Central memory CD8-positive, alpha-beta T cell (primary cell): ENCODE results near the gene COASY.

Source experiments
- ATAC-seq: fragments of 150-1000 bp; cut with Tn5 transposase; replicated peaks from 2 replicates; pipeline ENCODE4 v1.10.0; 2022; ENCODE audit warnings: mild to moderate bottlenecking, moderate FRiP score, moderate number of reproducible peaks; ENCODE audit not compliant: poor library complexity, severe bottlenecking; ENCODE audit errors: extremely low read depth
- DNase-seq, 2 donors: peaks; one replicate each; pipeline ENCODE4 v3.0.0; 2021; ENCODE audit warnings: low spot score in 2 of 2
- H3K27ac Mint-ChIP-seq: one replicate; pipeline ENCODE4 v1.8.0; 2022; ENCODE audit warnings: low read depth, mild to moderate bottlenecking, moderate library complexity, mixed read lengths
- H3K27me3 Mint-ChIP-seq: one replicate; pipeline ENCODE4 v1.8.0; 2022; ENCODE audit warnings: mixed read lengths
- H3K36me3 Mint-ChIP-seq: one replicate; pipeline ENCODE4 v1.8.0; 2022; ENCODE audit warnings: mild to moderate bottlenecking, moderate library complexity, mixed read lengths; ENCODE audit not compliant: insufficient read depth
- H3K4me1 Mint-ChIP-seq: one replicate; pipeline ENCODE4 v1.8.0; 2022; ENCODE audit warnings: mixed read lengths
- H3K4me3 Mint-ChIP-seq: one replicate; pipeline ENCODE4 v1.8.0; 2022; ENCODE audit warnings: mild to moderate bottlenecking, moderate library complexity, mixed read lengths
- H3K9me3 Mint-ChIP-seq: one replicate; pipeline ENCODE4 v1.8.0; 2022; ENCODE audit warnings: mixed read lengths

The COASY gene

DNA sequence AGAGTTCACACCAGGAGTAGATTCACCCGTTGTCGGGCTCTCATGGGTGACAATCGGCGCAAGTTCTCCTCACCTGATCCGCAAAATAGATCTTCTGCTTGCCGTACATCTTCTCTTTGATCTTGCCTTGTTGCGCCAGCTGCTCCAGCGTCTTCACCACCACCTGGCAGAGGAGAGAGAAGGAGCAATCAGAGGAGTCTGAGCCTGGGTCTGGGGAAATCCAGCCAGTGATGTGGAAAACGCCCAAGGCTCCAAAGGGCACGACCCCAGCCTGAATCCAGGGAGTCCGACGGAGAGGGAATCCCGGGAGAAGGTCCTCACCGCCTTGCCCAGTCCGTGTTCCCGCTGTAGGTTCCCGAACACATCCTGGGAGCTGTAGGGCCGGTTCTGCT is 15.2 kb downstream of the COASY start:
- peak overlapping the region; percentile 89 for H3K4me3 Mint-ChIP-seq

DNA sequence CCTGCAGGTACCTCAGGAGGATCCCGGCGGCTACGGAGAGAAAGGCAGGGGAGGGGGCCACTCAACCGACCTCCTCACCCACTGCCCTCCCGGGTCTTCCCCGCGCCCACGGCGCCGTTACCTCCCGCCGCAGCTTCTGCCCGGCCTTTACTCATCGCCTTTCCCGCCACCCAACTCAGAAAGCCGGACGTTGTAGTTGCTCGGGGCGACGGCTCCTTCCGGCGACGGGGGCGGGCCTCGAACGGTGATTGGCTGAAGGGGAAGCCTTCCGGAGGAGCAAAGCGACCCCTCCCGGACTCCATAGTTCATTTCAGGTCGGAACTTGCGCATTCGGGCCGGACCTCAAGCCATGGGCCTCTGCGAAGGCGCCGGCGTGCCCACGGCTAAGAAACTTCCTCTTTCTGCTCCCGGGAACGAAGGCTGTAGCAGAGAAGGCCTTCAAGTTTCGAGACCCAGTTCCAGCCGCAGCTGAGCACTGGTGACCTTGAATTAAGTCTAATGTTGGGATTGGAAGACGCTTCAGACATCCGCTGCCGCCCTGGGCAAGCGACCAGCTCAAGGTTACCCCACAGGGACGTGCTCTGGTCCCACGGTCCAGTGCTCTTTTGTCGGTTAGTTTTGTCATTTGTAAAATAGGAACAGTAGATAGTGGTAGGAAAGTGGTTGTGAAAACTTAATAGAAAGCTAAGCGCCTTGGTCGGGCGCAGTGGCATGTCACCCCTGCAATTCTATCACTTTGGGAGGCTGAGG is 15.8 kb downstream of the COASY start, which contains the start of gene PSMC3IP:
Gene PSMC3IP (minus strand): TSS at position 198 of the 750 bp plus-strand sequence. CDS start 43 bp downstream, at position 155.
- H3K4me1 Mint-ChIP-seq = peaks cover 45% of the 10 kb centered on the region

More for the DNA sequence above, 15.2 kb downstream of the COASY start:
- Mint-ChIP-seq H3K27me3 (no peaks in the 10 kb centered on the region), H3K9me3 (no peaks in the 10 kb centered on the region), H3K27ac (peak overlapping the region; percentile 84), H3K4me1 (peaks cover 45% of the 10 kb centered on the region), H3K36me3 (peaks cover 46% of the 10 kb centered on the region)
- ATAC-seq = no peak
- DNase-seq = no peak

DNA sequence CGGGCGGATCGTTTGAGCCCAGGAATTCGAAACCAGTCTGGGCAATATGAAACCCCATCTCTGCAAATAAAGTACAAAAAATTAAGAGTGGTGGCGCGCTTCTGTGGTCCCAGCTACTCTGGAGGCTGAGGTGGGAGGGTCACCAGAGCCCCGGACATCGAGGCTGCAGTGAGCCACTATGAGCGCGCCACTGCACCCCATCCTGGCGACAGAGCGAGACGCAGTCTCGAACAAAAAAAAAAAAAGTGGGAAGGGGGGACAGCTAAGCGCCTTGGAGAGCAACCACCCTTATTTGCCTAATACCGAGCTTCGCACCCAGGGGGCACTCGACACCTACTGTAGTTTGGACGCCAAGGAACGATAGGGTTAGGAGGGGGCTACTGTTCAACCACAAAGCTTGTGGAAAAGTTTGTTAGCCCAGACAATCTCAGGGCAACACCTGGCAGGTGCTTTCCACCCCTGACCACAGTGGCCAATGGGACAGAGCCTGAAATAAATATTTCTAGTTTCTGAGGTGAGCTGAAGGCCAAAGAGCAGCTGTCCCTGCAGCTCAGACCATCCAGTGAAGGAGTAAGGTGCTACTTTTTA is 16.4 kb downstream of the COASY start:
- no peaks in the 10 kb centered on the region for H3K9me3 Mint-ChIP-seq
- H3K27ac Mint-ChIP-seq = peak overlapping the region; percentile 84
- H3K27me3 Mint-ChIP-seq = no peaks in the 10 kb centered on the region
- peak; percentile 52 to 54 for DNase-seq
- H3K36me3 Mint-ChIP-seq = peaks cover 48% of the 10 kb centered on the region
- peak; percentile 64 for ATAC-seq
- peaks cover 39% of the 10 kb centered on the region for H3K4me1 Mint-ChIP-seq
- H3K4me3 Mint-ChIP-seq = peak overlapping the region; percentile 89

More for the DNA sequence above, 15.8 kb downstream of the COASY start, which contains the start of gene PSMC3IP:
- ATAC-seq = peak; percentile 95
- peaks cover 46% of the 10 kb centered on the region for H3K36me3 Mint-ChIP-seq
- H3K27me3 Mint-ChIP-seq = no peaks in the 10 kb centered on the region
- DNase-seq = peak; percentile 80 to 84
- H3K4me3 Mint-ChIP-seq = peak within 1 kb of the TSS; percentile 89
- H3K9me3 Mint-ChIP-seq = no peaks in the 10 kb centered on the region
- peak within 1 kb of the TSS; percentile 84 for H3K27ac Mint-ChIP-seq

DNA sequence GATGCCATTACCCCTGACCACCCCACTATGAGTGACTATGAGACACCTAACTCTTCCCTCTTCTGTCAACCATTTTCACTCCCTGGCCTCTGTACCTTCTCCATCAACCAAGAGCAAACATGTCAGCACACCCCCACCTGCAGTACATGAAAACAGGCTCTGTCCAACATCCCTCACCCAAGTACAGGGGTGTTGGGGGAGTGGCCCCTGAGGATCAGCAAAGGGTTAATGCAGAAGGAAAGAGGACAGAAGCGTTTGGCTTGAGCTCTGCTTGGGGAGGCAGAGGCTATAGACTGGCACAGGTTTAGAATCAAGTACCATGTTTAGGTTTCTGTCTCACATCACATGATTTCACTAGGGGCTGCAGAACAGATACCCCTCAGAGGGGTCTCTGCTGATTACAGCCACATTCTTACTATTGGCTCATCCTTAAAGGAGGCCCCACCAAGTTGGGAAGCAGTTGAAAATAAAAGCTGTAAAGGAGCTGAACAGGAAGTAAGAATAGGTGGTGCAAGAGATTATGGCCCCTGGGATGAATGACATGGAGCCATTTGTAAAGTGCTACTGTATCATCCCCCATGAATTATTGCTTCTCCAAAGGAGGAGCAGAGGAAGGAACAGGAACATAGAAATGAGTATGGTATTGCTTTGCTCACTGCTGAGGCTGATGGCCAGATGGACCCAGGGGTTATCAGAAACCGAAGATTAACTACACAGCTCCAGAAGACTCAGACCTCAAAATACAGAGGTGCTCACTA is 18.0 kb downstream of the COASY start:
- ATAC-seq (no peak), DNase-seq (no peak)
- Mint-ChIP-seq H3K36me3 (peaks cover 56% of the 10 kb centered on the region), H3K4me3 (no peak overlapping the region), H3K27ac (no peak overlapping the region), H3K27me3 (no peaks in the 10 kb centered on the region), H3K9me3 (no peaks in the 10 kb centered on the region), H3K4me1 (peaks cover 33% of the 10 kb centered on the region)

DNA sequence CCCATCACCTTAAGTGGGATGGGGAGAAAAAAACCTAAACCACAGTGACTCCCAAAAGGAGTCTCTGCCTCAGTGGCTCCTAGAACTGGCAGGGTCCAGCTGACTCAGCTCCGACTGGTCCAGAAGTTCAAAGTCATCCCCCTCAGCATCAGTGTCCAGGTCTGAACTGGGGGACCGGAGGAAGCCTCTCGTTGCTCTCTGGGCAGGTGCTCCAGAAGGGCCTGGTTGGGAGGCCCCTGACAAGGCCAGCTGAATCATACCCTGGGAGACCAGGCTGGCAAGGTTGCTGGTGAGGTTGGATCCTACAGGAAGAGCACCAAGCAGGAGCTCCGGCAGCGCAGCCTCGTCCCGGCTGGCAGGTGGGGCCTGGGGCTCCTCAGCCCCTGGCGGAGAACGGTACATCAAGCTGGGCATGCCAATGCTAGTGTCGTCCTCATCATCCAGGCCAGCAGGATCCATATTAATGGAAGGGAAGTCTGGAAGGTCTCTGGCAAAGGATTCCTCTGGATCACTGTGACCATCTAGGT is 19.9 kb downstream of the COASY start:
- Mint-ChIP-seq H3K36me3 (peaks cover 67% of the 10 kb centered on the region), H3K27me3 (no peaks in the 10 kb centered on the region), H3K9me3 (no peaks in the 10 kb centered on the region), H3K27ac (no peak overlapping the region), H3K4me1 (peaks cover 22% of the 10 kb centered on the region), H3K4me3 (no peak overlapping the region)
- DNase-seq (no peak), ATAC-seq (no peak)

DNA sequence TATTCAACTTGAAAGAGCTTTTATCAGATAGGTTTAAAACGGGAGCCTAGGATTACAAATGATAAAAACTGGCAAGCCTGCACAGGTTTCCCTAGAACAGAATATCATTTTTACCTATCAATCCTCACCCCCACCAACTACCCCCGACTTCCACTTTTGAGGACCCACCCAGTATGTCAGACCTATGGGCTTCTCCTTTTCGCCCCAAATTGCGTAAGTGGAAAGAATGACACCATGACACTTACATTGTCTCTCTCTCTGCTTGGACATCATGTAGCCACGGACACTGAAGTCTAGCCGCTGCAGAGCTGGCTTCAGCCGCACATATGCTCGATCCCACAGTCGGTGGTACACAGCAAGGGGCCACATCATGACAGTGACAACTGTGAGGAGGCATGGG is 22.9 kb downstream of the COASY start:
- H3K9me3 Mint-ChIP-seq = no peaks in the 10 kb centered on the region
- ATAC-seq (no peak), DNase-seq (no peak)
- H3K27me3 Mint-ChIP-seq = no peaks in the 10 kb centered on the region
- H3K4me3 Mint-ChIP-seq = no peak overlapping the region
- no peak overlapping the region for H3K27ac Mint-ChIP-seq
- H3K4me1 Mint-ChIP-seq = peaks cover 8% of the 10 kb centered on the region
- peaks cover 82% of the 10 kb centered on the region for H3K36me3 Mint-ChIP-seq

DNA sequence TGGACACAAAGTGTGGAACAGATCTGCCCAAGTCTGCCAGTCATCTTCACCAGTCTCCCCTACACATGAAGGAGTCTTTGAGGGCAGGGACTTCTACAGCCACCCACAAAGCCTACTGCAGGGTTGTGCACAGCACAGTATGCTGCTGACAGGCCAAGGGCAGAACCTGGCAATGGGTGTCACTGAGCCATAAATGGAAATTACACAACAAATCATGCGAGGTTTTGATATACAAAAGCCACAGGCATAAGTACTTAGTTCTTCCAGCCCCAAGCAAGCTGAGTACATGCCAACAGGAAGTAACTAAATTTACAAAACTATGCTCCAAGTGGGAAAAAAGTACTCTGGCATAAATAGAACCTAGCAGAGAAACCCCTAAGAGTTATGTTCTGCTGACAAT is 23.4 kb downstream of the COASY start:
- Mint-ChIP-seq H3K4me1 (peaks cover 8% of the 10 kb centered on the region), H3K36me3 (peaks cover 82% of the 10 kb centered on the region)

DNA sequence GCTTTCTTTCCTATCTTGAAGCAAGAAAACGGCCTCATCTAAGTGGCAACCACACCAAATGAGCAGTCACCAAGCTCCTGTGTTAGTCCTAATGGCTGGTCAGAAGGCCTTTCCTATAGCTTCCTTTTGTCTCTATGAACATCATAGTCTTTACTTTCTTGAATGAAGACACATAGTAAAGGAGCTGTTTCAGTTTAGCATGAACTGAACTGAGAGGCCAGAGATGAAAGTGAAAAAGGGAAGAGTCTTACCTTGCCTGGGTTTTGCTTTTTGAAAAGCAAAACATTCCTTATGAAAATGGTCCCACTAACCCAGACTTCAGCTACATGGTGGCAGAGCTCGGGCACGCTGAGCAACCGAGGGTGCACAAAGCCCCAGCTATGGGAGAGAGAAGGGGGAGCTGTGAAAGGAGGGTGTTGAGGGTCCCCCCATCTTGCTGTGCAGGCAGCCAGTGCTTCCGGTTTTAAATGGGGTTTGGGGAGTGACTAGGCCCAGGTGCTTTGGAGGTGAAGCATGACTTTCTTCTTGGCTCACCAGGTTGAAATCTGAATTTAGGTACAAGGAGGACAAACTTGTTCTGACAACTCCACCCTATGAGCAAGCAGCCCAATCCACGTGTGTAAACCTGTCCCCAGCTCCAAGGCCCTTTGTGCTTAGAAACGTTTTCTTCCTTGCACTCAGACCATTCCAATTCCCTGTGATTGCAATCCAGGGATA is 24.7 kb downstream of the COASY start:
- peaks cover 9% of the 10 kb centered on the region for H3K4me1 Mint-ChIP-seq
- no peak for ATAC-seq
- H3K27me3 Mint-ChIP-seq = no peaks in the 10 kb centered on the region
- peaks cover 82% of the 10 kb centered on the region for H3K36me3 Mint-ChIP-seq
- no peak overlapping the region for H3K4me3 Mint-ChIP-seq
- H3K27ac Mint-ChIP-seq = peak overlapping the region; percentile 77
- DNase-seq = no peak
- H3K9me3 Mint-ChIP-seq = no peaks in the 10 kb centered on the region

More for the DNA sequence above, 23.4 kb downstream of the COASY start:
- Mint-ChIP-seq H3K27ac (no peak overlapping the region), H3K9me3 (no peaks in the 10 kb centered on the region), H3K27me3 (no peaks in the 10 kb centered on the region), H3K4me3 (no peak overlapping the region)
- ATAC-seq (no peak), DNase-seq (no peak)

DNA sequence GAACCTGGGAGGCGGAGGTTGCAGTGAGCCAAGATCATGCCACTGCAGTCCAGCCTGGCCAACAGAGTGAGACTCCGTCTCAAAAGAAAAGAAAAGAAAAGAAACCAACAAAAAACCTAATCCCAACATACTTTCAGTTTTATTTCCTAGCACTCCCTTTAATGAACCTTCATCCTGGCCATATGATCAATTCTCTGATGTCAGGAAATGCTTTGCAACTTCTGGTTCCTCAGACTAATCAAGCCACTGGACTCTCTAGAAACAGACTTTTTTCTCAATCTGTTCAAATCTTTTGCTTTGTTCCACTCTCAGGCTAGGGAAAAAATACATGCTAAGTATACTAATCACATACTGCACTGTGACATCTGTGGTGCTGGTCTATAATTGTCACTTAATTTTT is 28.9 kb downstream of the COASY start:
- H3K36me3 Mint-ChIP-seq = peaks cover 73% of the 10 kb centered on the region
- ATAC-seq (no peak), DNase-seq (no peak)
- H3K9me3 Mint-ChIP-seq = no peaks in the 10 kb centered on the region
- H3K27ac Mint-ChIP-seq = no peak overlapping the region
- H3K4me1 Mint-ChIP-seq = peaks cover 13% of the 10 kb centered on the region
- no peak overlapping the region for H3K4me3 Mint-ChIP-seq
- H3K27me3 Mint-ChIP-seq = no peaks in the 10 kb centered on the region

DNA sequence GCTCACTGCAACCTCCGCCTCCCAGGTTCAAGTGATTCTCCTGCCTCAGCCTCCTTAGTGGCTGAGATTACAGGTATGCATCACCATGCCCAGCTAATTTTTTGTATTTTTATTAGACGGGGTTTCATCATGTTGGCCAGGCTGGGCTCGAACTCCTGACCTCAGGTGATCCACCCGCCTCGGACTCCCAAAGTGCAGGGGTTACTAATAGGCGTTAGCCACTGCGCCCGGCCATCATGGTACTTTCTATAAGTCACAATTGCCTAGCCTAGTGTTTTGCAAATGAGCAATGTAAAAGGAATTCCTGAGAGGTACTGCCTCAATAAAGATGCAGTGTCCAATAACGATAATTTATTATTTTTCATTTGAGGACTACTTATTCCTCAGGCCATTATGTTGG is 29.5 kb downstream of the COASY start:
- no peak overlapping the region for H3K27ac Mint-ChIP-seq
- DNase-seq (no peak), ATAC-seq (no peak)
- peaks cover 69% of the 10 kb centered on the region for H3K36me3 Mint-ChIP-seq
- no peak overlapping the region for H3K4me3 Mint-ChIP-seq
- no peaks in the 10 kb centered on the region for H3K9me3 Mint-ChIP-seq
- H3K27me3 Mint-ChIP-seq = no peaks in the 10 kb centered on the region
- peaks cover 16% of the 10 kb centered on the region for H3K4me1 Mint-ChIP-seq

DNA sequence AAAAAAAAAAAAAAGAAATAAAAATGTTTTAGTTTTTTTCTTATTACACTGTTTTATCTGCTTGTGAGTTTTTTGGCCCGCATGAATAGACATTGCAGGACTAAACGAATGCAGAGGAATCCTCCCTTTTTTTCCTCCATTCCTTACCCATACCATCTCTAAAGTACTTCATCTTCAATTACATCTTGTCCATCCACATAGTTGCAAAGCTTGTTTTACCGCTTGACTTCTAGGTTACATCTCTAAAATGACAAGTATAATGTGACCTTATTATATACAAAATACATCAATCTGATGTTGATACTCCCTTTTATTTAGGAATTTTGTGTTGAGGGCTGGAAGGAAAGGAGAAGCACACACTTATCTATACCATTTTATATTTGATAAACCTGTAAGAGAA is 34.4 kb downstream of the COASY start:
- DNase-seq = no peak
- Mint-ChIP-seq H3K27me3 (no peaks in the 10 kb centered on the region), H3K4me3 (no peak overlapping the region), H3K4me1 (peaks cover 17% of the 10 kb centered on the region), H3K27ac (no peak overlapping the region), H3K36me3 (peaks cover 53% of the 10 kb centered on the region), H3K9me3 (no peaks in the 10 kb centered on the region)
- no peak for ATAC-seq

DNA sequence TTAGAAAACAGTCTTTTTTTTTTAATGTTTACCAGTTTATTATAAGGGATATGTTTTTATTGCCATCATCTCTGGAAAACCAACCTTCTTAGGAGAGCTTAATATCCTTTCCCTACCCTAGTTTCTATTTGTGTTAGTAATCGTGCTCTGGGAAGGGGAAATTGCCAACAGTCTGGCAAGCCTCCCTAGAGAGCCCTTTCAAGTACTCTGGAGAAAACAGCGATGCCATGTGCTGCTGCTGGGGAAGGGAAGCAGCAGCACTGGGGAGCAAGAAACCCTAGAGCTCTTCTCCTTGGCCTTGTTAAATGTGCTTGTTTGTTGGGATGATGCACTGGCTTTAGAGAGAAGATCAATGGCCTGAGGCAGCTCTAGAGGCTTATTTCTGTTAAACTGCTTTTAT is 37.0 kb downstream of the COASY start:
- H3K27ac Mint-ChIP-seq = no peak overlapping the region
- H3K36me3 Mint-ChIP-seq = peaks cover 51% of the 10 kb centered on the region
- no peak overlapping the region for H3K4me3 Mint-ChIP-seq

More for the DNA sequence above, 37.0 kb downstream of the COASY start:
- Mint-ChIP-seq H3K4me1 (peaks cover 28% of the 10 kb centered on the region), H3K27me3 (no peaks in the 10 kb centered on the region), H3K9me3 (no peaks in the 10 kb centered on the region)
- DNase-seq (no peak), ATAC-seq (no peak)
